ENCODE results near the gene RNF138. TPM values are rescaled to one million over a fixed set of nuclear protein-coding genes. Genes with fewer than 3 reads are reported as not detected.

The RNF138 gene
- total RNA-seq, 1 experiment from 2014 or later: 26.4 TPM

DNA sequence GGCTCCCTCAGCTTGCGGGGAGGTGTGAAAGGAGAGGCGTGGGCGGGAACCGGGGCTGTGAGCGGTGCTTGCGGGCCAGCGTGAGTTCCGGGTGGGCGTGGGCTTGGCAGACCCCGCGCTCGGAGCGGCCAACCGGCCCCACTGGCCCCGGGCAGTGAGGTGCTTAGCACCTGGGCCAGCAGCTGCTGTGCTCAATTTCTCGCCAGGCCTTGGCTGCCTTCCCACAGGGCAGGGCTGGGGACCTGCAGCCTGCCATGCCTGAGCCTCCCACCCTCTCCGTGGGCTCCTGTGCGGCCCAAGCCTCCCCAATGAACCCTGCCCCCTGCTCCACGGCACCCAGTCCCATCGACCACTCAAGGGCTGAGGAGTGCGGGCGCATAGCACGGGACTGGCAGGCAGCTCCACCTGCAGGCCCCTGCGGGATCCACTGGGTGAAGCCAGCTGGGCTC is 48.2 kb downstream of the RNF138 start:
- TF ChIP-seq, protein P1, sequence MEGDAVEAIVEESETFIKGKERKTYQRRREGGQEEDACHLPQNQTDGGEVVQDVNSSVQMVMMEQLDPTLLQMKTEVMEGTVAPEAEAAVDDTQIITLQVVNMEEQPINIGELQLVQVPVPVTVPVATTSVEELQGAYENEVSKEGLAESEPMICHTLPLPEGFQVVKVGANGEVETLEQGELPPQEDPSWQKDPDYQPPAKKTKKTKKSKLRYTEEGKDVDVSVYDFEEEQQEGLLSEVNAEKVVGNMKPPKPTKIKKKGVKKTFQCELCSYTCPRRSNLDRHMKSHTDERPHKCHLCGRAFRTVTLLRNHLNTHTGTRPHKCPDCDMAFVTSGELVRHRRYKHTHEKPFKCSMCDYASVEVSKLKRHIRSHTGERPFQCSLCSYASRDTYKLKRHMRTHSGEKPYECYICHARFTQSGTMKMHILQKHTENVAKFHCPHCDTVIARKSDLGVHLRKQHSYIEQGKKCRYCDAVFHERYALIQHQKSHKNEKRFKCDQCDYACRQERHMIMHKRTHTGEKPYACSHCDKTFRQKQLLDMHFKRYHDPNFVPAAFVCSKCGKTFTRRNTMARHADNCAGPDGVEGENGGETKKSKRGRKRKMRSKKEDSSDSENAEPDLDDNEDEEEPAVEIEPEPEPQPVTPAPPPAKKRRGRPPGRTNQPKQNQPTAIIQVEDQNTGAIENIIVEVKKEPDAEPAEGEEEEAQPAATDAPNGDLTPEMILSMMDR (IDR thresholded peaks at IDR 0.05; ENCODE audit: insufficient read depth in 1 of 2, low read depth in 1 of 2, low read length in 1 of 2, severe bottlenecking in 1 of 2, unreplicated experiment in 1 of 2): no peak
- no peaks in the 10 kb centered on the region for H3K27me3 Mint-ChIP-seq (ENCODE audit: insufficient read depth, unreplicated experiment)
- intact Hi-C loops (cut with micrococcal nuclease; ENCODE audit: unreplicated experiment): no loop called here
- Histone ChIP-seq H3K9me3 (no peaks in the 10 kb centered on the region), H3K36me3 (ENCODE audit: control insufficient read depth, insufficient read depth, low read length) (no peaks in the 10 kb centered on the region), H3K4me3 (ENCODE audit: low read depth, low read length) (no peak overlapping the region), H3K27me3 (replicated peaks; ENCODE audit: control insufficient read depth, insufficient read depth, low read length) (no peaks in the 10 kb centered on the region), H3K4me1 (no peaks in the 10 kb centered on the region)
- ChIA-PET POLR2A (no interaction called here), CTCF (no interaction called here)
- no peak overlapping the region for H3K4me3 Mint-ChIP-seq (ENCODE audit: unreplicated experiment)
- no peaks in the 10 kb centered on the region for H3K4me1 Mint-ChIP-seq (ENCODE audit: low read depth, unreplicated experiment)
- H3K9me3 Mint-ChIP-seq (ENCODE audit: unreplicated experiment): no peaks in the 10 kb centered on the region
- no peak overlapping the region for H3K27ac Mint-ChIP-seq (ENCODE audit: unreplicated experiment)
- no peak for DNase-seq
- no TSS peak for BruUV-seq (replicated peaks)
- H3K36me3 Mint-ChIP-seq (ENCODE audit: insufficient read depth, unreplicated experiment): no peaks in the 10 kb centered on the region

DNA sequence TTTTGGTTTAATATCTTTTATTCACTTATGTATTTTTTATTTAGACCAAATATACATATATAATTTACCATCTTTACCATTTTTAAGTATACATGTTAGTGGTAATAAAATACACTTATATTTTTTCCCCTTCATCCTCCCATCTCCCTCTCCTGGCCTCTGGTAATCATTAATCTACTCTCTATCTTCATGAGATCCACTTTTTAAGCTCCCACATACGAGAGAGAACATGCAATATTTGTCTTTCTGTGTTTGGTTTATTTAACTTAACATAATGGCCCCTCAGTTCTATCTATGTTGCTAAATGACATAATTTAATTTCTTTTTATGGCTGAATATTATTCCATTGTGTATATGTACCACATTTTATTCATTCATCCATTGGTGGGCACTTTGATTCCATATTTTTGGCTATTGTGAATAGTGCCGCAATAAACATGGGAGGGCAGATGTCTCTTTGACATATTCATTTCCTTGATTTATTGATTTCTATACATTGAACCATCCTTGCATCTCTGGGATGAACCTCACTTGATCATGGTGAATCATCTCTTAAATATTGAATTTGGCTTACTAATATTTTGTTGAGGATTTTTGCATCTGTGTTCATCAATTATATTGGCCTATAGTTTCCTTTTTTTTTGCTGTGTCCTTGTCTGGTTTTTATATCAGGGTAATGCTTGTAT is 56.7 kb downstream of the RNF138 start:
- no peak for DNase-seq
- intact Hi-C loops (cut with micrococcal nuclease; ENCODE audit: unreplicated experiment): no loop called here
- H3K36me3 ChIP-seq (ENCODE audit: control insufficient read depth, insufficient read depth, low read length): no peaks in the 10 kb centered on the region
- no peaks in the 10 kb centered on the region for H3K4me1 ChIP-seq
- Mint-ChIP-seq H3K4me3 (ENCODE audit: unreplicated experiment) (no peak overlapping the region), H3K4me1 (ENCODE audit: low read depth, unreplicated experiment) (no peaks in the 10 kb centered on the region), H3K27me3 (ENCODE audit: insufficient read depth, unreplicated experiment) (no peaks in the 10 kb centered on the region), H3K27ac (ENCODE audit: unreplicated experiment) (no peak overlapping the region), H3K36me3 (ENCODE audit: insufficient read depth, unreplicated experiment) (no peaks in the 10 kb centered on the region), H3K9me3 (ENCODE audit: unreplicated experiment) (no peaks in the 10 kb centered on the region)
- TF ChIP-seq, protein P1 (IDR thresholded peaks at IDR 0.05; ENCODE audit: insufficient read depth in 1 of 2, low read depth in 1 of 2, low read length in 1 of 2, severe bottlenecking in 1 of 2, unreplicated experiment in 1 of 2): no peak
- H3K9me3 ChIP-seq: no peaks in the 10 kb centered on the region
- BruUV-seq (replicated peaks): no TSS peak
- no peaks in the 10 kb centered on the region for H3K27me3 ChIP-seq (replicated peaks; ENCODE audit: control insufficient read depth, insufficient read depth, low read length)
- ChIA-PET POLR2A (no interaction called here), CTCF (no interaction called here)
- no peak overlapping the region for H3K4me3 ChIP-seq (ENCODE audit: low read depth, low read length)

DNA sequence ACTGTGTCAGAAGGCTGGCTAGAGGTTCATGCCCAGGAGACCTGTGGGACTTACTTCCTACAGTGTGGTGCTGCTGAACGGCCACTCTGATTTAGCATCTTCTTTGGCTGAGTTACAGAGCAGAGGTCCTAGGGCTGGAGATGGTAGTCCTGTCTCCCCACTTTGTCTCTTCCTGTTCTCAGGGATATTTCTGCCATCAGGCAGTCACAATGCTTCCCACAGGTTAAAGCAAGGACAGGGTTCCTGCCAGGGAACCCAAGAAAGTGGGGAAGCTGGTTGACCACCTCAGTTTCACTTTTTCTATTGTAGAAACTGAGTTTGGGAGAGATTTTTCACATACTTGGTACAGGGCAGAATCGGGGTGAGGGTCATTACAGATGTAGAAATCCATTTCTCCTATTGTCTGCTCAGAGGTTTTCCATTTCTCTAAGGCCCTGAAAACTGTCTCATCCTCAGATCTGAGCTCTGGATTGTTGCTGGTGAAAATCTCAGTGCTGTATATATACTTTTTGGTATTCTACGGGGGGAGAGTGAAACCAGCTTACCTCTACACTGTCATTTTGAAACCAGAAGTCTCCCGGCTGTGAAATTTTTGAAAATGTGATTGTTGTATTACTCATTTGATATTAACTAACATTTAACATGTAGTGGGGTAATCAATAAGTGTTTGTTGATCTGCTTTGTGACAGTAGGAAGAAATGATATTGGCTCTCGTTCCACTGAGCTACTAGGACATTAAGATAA is 61.2 kb downstream of the RNF138 start:
- Mint-ChIP-seq H3K9me3 (ENCODE audit: unreplicated experiment) (no peaks in the 10 kb centered on the region), H3K4me3 (ENCODE audit: unreplicated experiment) (no peak overlapping the region), H3K36me3 (ENCODE audit: insufficient read depth, unreplicated experiment) (peaks cover 1% of the 10 kb centered on the region), H3K4me1 (ENCODE audit: low read depth, unreplicated experiment) (no peaks in the 10 kb centered on the region), H3K27me3 (ENCODE audit: insufficient read depth, unreplicated experiment) (no peaks in the 10 kb centered on the region), H3K27ac (ENCODE audit: unreplicated experiment) (no peak overlapping the region)
- no peak for DNase-seq
- TF ChIP-seq, protein P1 (IDR thresholded peaks at IDR 0.05; ENCODE audit: insufficient read depth in 1 of 2, low read depth in 1 of 2, low read length in 1 of 2, severe bottlenecking in 1 of 2, unreplicated experiment in 1 of 2): no peak
- Histone ChIP-seq H3K4me3 (ENCODE audit: low read depth, low read length) (no peak overlapping the region), H3K4me1 (no peaks in the 10 kb centered on the region), H3K9me3 (no peaks in the 10 kb centered on the region), H3K36me3 (ENCODE audit: control insufficient read depth, insufficient read depth, low read length) (no peaks in the 10 kb centered on the region), H3K27me3 (replicated peaks; ENCODE audit: control insufficient read depth, insufficient read depth, low read length) (no peaks in the 10 kb centered on the region)
- CTCF ChIA-PET: no interaction called here
- BruUV-seq (replicated peaks): no TSS peak
- POLR2A ChIA-PET: no interaction called here
- intact Hi-C loops (cut with micrococcal nuclease; ENCODE audit: unreplicated experiment): no loop called here

Data from Caco-2 (cell line).